Body of pancreas (tissue), 4 donors: ENCODE results near the gene GLYATL1.

Source experiments
- POLR2A ChIP-seq, 3 donors: fragments of 450-650 bp; IDR thresholded peaks; one replicate each; pipeline ENCODE4 v1.6.1; 2016; ENCODE audit warnings: antibody characterized with exemption in 3 of 3, mild to moderate bottlenecking in 2 of 3
- TF ChIP-seq, protein P1 (sequence below), 7 experiments: fragments of 450-650 bp in 4 of 7; fragments of 200-600 bp in 3 of 7; sonication (generic) in 3 of 7; IDR thresholded peaks; one replicate each; pipeline ENCODE4 v1.5.1; 2016 to 2019; ENCODE audit warnings: antibody characterized with exemption in 7 of 7

DNA sequence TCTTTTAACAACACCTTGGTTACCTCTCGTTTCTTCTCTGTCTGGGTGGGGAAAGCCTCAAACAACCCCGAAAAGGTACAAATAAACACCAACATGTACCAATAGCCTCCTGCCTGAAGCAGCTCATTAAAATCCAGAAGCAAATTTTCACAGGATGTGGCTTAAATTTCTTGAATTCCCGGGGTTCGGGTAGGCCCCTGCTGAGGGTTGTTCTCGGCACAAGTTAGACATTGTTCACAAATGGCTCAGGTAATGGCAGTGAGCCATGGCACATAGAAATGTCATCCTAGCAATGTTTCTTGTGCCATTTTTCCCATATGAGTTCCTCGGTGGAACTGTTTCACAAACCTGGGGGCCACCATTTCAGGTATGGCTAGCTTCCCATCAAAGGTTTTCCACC is 19.7 kb upstream of the GLYATL1 start:
- TF ChIP-seq, protein P1, sequence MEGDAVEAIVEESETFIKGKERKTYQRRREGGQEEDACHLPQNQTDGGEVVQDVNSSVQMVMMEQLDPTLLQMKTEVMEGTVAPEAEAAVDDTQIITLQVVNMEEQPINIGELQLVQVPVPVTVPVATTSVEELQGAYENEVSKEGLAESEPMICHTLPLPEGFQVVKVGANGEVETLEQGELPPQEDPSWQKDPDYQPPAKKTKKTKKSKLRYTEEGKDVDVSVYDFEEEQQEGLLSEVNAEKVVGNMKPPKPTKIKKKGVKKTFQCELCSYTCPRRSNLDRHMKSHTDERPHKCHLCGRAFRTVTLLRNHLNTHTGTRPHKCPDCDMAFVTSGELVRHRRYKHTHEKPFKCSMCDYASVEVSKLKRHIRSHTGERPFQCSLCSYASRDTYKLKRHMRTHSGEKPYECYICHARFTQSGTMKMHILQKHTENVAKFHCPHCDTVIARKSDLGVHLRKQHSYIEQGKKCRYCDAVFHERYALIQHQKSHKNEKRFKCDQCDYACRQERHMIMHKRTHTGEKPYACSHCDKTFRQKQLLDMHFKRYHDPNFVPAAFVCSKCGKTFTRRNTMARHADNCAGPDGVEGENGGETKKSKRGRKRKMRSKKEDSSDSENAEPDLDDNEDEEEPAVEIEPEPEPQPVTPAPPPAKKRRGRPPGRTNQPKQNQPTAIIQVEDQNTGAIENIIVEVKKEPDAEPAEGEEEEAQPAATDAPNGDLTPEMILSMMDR (IDR thresholded peaks at IDR 0.05) = no peak
- no peak for TF ChIP-seq POLR2A (IDR thresholded peaks at IDR 0.05)
